DND-41 (cell line): Measurements from ENCODE around the gene AVL9.

ENCODE experiments used
- EZH2 ChIP-seq: IDR thresholded peaks from 3 replicates; pipeline ENCODE4 v1.6.1; 2012; ENCODE audit warnings: borderline replicate concordance, low read depth, mild to moderate bottlenecking, moderate library complexity, low read length, inconsistent platforms; ENCODE audit not compliant: severe bottlenecking
- TF ChIP-seq, protein P1 (sequence below): IDR thresholded peaks from 2 replicates; pipeline ENCODE4 v1.5.1; 2012; ENCODE audit warnings: borderline replicate concordance, low read length, moderate library complexity, mild to moderate bottlenecking; ENCODE audit not compliant: poor library complexity, severe bottlenecking; ENCODE audit errors: extremely low read depth

DNA sequence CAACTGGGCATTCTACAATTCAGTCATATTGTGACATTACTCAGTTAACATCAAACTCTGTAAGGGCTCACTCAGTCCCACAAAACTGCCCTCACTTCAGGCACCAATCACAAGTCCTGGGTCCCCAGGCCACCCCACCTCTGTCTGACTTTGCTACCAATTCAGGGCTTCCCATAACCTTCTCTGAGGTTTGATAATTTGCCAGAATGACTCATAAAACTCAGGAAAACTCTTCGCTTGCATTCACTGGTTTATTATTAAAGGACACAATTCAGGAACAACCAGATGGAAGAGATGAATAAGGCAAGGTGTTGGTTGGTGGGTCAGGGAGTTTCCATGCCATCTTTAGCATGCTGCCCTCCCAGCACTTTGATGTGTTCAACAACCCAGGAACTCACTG lies 41.3 kb downstream of the AVL9 start:
- TF ChIP-seq, protein P1, sequence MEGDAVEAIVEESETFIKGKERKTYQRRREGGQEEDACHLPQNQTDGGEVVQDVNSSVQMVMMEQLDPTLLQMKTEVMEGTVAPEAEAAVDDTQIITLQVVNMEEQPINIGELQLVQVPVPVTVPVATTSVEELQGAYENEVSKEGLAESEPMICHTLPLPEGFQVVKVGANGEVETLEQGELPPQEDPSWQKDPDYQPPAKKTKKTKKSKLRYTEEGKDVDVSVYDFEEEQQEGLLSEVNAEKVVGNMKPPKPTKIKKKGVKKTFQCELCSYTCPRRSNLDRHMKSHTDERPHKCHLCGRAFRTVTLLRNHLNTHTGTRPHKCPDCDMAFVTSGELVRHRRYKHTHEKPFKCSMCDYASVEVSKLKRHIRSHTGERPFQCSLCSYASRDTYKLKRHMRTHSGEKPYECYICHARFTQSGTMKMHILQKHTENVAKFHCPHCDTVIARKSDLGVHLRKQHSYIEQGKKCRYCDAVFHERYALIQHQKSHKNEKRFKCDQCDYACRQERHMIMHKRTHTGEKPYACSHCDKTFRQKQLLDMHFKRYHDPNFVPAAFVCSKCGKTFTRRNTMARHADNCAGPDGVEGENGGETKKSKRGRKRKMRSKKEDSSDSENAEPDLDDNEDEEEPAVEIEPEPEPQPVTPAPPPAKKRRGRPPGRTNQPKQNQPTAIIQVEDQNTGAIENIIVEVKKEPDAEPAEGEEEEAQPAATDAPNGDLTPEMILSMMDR, result no peak
- no peak for TF ChIP-seq EZH2
